Nephron (organoid): ENCODE measurements around the gene OSER1.
"Not testable (repeated sequence)": the region's sequence is repeated elsewhere in the genome, so short reads cannot be mapped to it uniquely, and the experiment has no call there.

Source experiments
- H3K27ac Mint-ChIP-seq, 3 experiments: 2 replicates each; pipeline ENCODE4 v1.8.0; 2020; ENCODE audit warnings: mixed read lengths in 3 of 3, mild to moderate bottlenecking in 2 of 3, moderate library complexity in 1 of 3
- H3K27me3 Mint-ChIP-seq: 2 replicates; pipeline ENCODE4 v1.8.0; 2021; ENCODE audit warnings: low read depth, mild to moderate bottlenecking, moderate library complexity, mixed read lengths
- H3K36me3 Mint-ChIP-seq: 2 replicates; pipeline ENCODE4 v1.8.0; 2020; ENCODE audit warnings: low read depth, mixed read lengths
- H3K4me1 Mint-ChIP-seq: 2 replicates; pipeline ENCODE4 v1.8.0; 2020; ENCODE audit warnings: mixed read lengths
- H3K4me3 Mint-ChIP-seq, 3 experiments: 2 replicates each; pipeline ENCODE4 v1.8.0; 2020; ENCODE audit warnings: mild to moderate bottlenecking in 3 of 3, mixed read lengths in 3 of 3, moderate library complexity in 2 of 3
- H3K9me3 Mint-ChIP-seq: 2 replicates; pipeline ENCODE4 v1.8.0; 2020; ENCODE audit warnings: mixed read lengths
- CTCF ChIP-seq, 3 experiments: fragments of 200-600 bp; sonication (generic); IDR thresholded peaks; one replicate each; pipeline ENCODE4 v1.5.0; 2021; ENCODE audit warnings: antibody characterized with exemption in 3 of 3; ENCODE audit not compliant: unreplicated experiment in 3 of 3

The OSER1 gene

GRCh38 chr20:44198872-44199271 lies 11.7 kb downstream of the OSER1 start:
- Mint-ChIP-seq H3K27ac (no peak overlapping the region), H3K4me3 (no peak overlapping the region), H3K36me3 (peaks cover 63% of the 10 kb centered on the region), H3K27me3 (no peaks in the 10 kb centered on the region), H3K9me3 (no peaks in the 10 kb centered on the region), H3K4me1 (peaks cover 6% of the 10 kb centered on the region)
- no peak for TF ChIP-seq CTCF (IDR thresholded peaks at IDR 0.05; ENCODE audit: unreplicated experiment in 3 of 3)

GRCh38 chr20:44196271-44196670 lies 14.3 kb downstream of the OSER1 start:
- H3K4me1 Mint-ChIP-seq, result no peaks in the 10 kb centered on the region
- H3K27ac Mint-ChIP-seq, result no peak overlapping the region
- no peaks in the 10 kb centered on the region for H3K9me3 Mint-ChIP-seq
- no peak overlapping the region for H3K4me3 Mint-ChIP-seq
- peaks cover 6% of the 10 kb centered on the region for H3K27me3 Mint-ChIP-seq
- TF ChIP-seq CTCF (IDR thresholded peaks at IDR 0.05; ENCODE audit: unreplicated experiment in 3 of 3), result no peak
- H3K36me3 Mint-ChIP-seq, result peaks cover 47% of the 10 kb centered on the region

GRCh38 chr20:44195605-44196004 lies 15.0 kb downstream of the OSER1 start:
- Mint-ChIP-seq H3K36me3 (peaks cover 41% of the 10 kb centered on the region), H3K27ac (no peak overlapping the region), H3K4me3 (no peak overlapping the region), H3K9me3 (no peaks in the 10 kb centered on the region), H3K27me3 (peaks cover 6% of the 10 kb centered on the region), H3K4me1 (no peaks in the 10 kb centered on the region)
- no peak for TF ChIP-seq CTCF (IDR thresholded peaks at IDR 0.05; ENCODE audit: unreplicated experiment in 3 of 3)

GRCh38 chr20:44193801-44194200 lies 16.8 kb downstream of the OSER1 start:
- no peak for TF ChIP-seq CTCF (IDR thresholded peaks at IDR 0.05; ENCODE audit: unreplicated experiment in 3 of 3)
- no peak overlapping the region for H3K27ac Mint-ChIP-seq

GRCh38 chr20:44191640-44192039 lies 18.9 kb downstream of the OSER1 start:
- H3K4me3 Mint-ChIP-seq, H3K27me3 Mint-ChIP-seq, H3K9me3 Mint-ChIP-seq, H3K27ac Mint-ChIP-seq: not testable (repeated sequence)
- H3K36me3 Mint-ChIP-seq, result peaks cover 11% of the 10 kb centered on the region
- peaks cover 21% of the 10 kb centered on the region for H3K4me1 Mint-ChIP-seq

More at GRCh38 chr20:44193801-44194200, 16.8 kb downstream of the OSER1 start:
- H3K9me3 Mint-ChIP-seq, result no peaks in the 10 kb centered on the region
- H3K36me3 Mint-ChIP-seq, result peaks cover 27% of the 10 kb centered on the region
- peaks cover 6% of the 10 kb centered on the region for H3K27me3 Mint-ChIP-seq
- H3K4me1 Mint-ChIP-seq, result peaks cover 9% of the 10 kb centered on the region
- H3K4me3 Mint-ChIP-seq, result no peak overlapping the region

GRCh38 chr20:44190197-44190852 lies 20.2 kb downstream of the OSER1 start:
- H3K9me3 Mint-ChIP-seq, H3K36me3 Mint-ChIP-seq, H3K27me3 Mint-ChIP-seq: not testable (repeated sequence)
- peak overlapping the region in 1 of 3 experiments; percentile 16 for H3K4me3 Mint-ChIP-seq
- H3K4me1 Mint-ChIP-seq, result peaks cover 21% of the 10 kb centered on the region
- peak; percentile 81 to 84 (median 81) for TF ChIP-seq CTCF (IDR thresholded peaks at IDR 0.05; ENCODE audit: unreplicated experiment in 3 of 3)
- peak overlapping the region in 1 of 3 experiments; percentile 43 for H3K27ac Mint-ChIP-seq
